ENCODE data around the gene MTRF1L. TPM values are rescaled to one million over a fixed set of nuclear protein-coding genes. Genes with fewer than 3 reads are reported as not detected.

The MTRF1L gene
- total RNA-seq, result 15.9 TPM

- peak; percentile 97 for DNase-seq
Observed at GRCh38 chr6:153002613-153003365, at the start of gene MTRF1L. Gene MTRF1L, minus strand, starts transcription at chr6:153002709. Its CDS starts 24 bp downstream, at chr6:153002685.

GRCh38 chr6:153051801-153052200, 49.3 kb upstream of the MTRF1L start:
- no peak for DNase-seq

- DNase-seq, result no peak
Observed at GRCh38 chr6:153048631-153049030, 46.1 kb upstream of the MTRF1L start.

- DNase-seq, result no peak
Observed at GRCh38 chr6:153047386-153047785, 44.9 kb upstream of the MTRF1L start.

GRCh38 chr6:153045271-153045670, 42.8 kb upstream of the MTRF1L start:
- no peak for DNase-seq

- DNase-seq, result no peak
Observed at GRCh38 chr6:153044295-153044694, 41.8 kb upstream of the MTRF1L start.

- DNase-seq, result no peak
Observed at GRCh38 chr6:153043719-153044118, 41.2 kb upstream of the MTRF1L start.

GRCh38 chr6:153038378-153039057, 36.0 kb upstream of the MTRF1L start:
- no peak for DNase-seq

- no peak for DNase-seq
Observed at GRCh38 chr6:153034139-153034538, 31.6 kb upstream of the MTRF1L start.

- no peak for DNase-seq
Observed at GRCh38 chr6:153032255-153032882, 29.9 kb upstream of the MTRF1L start.

- no peak for DNase-seq
Observed at GRCh38 chr6:153031335-153031955, 28.9 kb upstream of the MTRF1L start.

GRCh38 chr6:153028963-153029362, 26.5 kb upstream of the MTRF1L start:
- no peak for DNase-seq

GRCh38 chr6:153028286-153028685, 25.8 kb upstream of the MTRF1L start:
- no peak for DNase-seq

- DNase-seq, result no peak
Observed at GRCh38 chr6:153027480-153027879, 25.0 kb upstream of the MTRF1L start.

GRCh38 chr6:153024709-153025017, 22.2 kb upstream of the MTRF1L start:
- DNase-seq, result no peak

GRCh38 chr6:153023977-153024708, 21.6 kb upstream of the MTRF1L start:
- DNase-seq, result peak; percentile 20

GRCh38 chr6:153018355-153018754, 15.8 kb upstream of the MTRF1L start:
- DNase-seq, result no peak

- DNase-seq, result no peak
Observed at GRCh38 chr6:153016846-153017245, 14.3 kb upstream of the MTRF1L start.

GRCh38 chr6:153015094-153015640, 12.7 kb upstream of the MTRF1L start:
- no peak for DNase-seq

GRCh38 chr6:153013438-153013837, 10.9 kb upstream of the MTRF1L start:
- no peak for DNase-seq

GRCh38 chr6:153012856-153013255, 10.3 kb upstream of the MTRF1L start:
- DNase-seq, result no peak

GRCh38 chr6:153003366-153003690, 819 bp upstream of the MTRF1L start:
- no peak for DNase-seq
